Measurements from ENCODE around the gene PIK3R6.

- TF ChIP-seq CTCF (IDR thresholded peaks at IDR 0.05), result no peak
- TF ChIP-seq POLR2A (IDR thresholded peaks at IDR 0.05), result no peak
These were observed 91.2 kb downstream of the PIK3R6 start for GRCh38 chr17:8776248-8776647.

Measured in testis (tissue), 2 donors.